HepG2 (cell line): ENCODE results near the gene HJURP. TPM values are rescaled to one million over a fixed set of nuclear protein-coding genes. Genes with fewer than 3 reads are reported as not detected.

ENCODE experiments used
- ARNTL ChIP-seq: sonication (generic); formaldehyde crosslinking; IDR thresholded peaks from 2 replicates; pipeline ENCODE4 v1.4.0; 2020; ENCODE audit warnings: mild to moderate bottlenecking, missing genetic modification reagents
- ATAD3A ChIP-seq: sonication (generic); formaldehyde crosslinking; IDR thresholded peaks from 2 replicates; pipeline ENCODE4 v1.4.0; 2020; ENCODE audit warnings: missing genetic modification reagents
- CREB1 ChIP-seq, 2 experiments: fragments of 450-650 bp in 1 of 2; IDR thresholded peaks; 2 replicates each; pipeline ENCODE4 v1.6.1; 2016 to 2017; ENCODE audit warnings: control low read depth in 1 of 2, mild to moderate bottlenecking in 1 of 2, missing compliant biosample characterization in 1 of 2, missing genetic modification characterization in 1 of 2
- ERF ChIP-seq: IDR thresholded peaks from 2 replicates; pipeline ENCODE4 v1.6.1; 2018; ENCODE audit warnings: missing biosample characterization, missing genetic modification reagents
- HIVEP1 ChIP-seq: sonication (generic); formaldehyde crosslinking; IDR thresholded peaks from 2 replicates; pipeline ENCODE4 v1.4.0; 2020; ENCODE audit warnings: mild to moderate bottlenecking, missing genetic modification reagents
- HNRNPLL ChIP-seq: fragments of 200-400 bp; formaldehyde crosslinking; IDR thresholded peaks from 2 replicates; pipeline ENCODE4 v1.6.1; 2017; ENCODE audit warnings: mild to moderate bottlenecking, low read depth, low read length; ENCODE audit not compliant: poor library complexity, severe bottlenecking
- KDM1A ChIP-seq: IDR thresholded peaks from 2 replicates; pipeline ENCODE4 v1.6.1; 2016; ENCODE audit warnings: missing compliant biosample characterization
- NR2F6 ChIP-seq, 2 experiments: IDR thresholded peaks; 2 replicates each; pipeline ENCODE4 v1.6.1; 2016; ENCODE audit warnings: antibody characterized with exemption in 1 of 2, mild to moderate bottlenecking in 1 of 2
- PHF5A ChIP-seq: IDR thresholded peaks from one replicate; pipeline ENCODE4 v1.6.1; 2018; ENCODE audit warnings: low read depth, missing genetic modification reagents; ENCODE audit not compliant: unreplicated experiment
- SIX1 ChIP-seq: sonication (generic); formaldehyde crosslinking; IDR thresholded peaks from 2 replicates; pipeline ENCODE4 v1.4.0; 2020; ENCODE audit warnings: missing genetic modification reagents, borderline replicate concordance
- TGIF2 ChIP-seq: IDR thresholded peaks from 2 replicates; pipeline ENCODE4 v1.6.1; 2016; ENCODE audit warnings: control low read depth, missing compliant biosample characterization
- ZNF383 ChIP-seq: sonication (generic); formaldehyde crosslinking; IDR thresholded peaks from 2 replicates; pipeline ENCODE4 v1.4.0; 2020; ENCODE audit warnings: missing genetic modification reagents, mild to moderate bottlenecking, borderline replicate concordance
- ZNF747 ChIP-seq: sonication (generic); formaldehyde crosslinking; IDR thresholded peaks from 2 replicates; pipeline ENCODE4 v1.8.1; 2023; ENCODE audit warnings: missing genetic modification reagents, mild to moderate bottlenecking, borderline replicate concordance
- polyA plus RNA-seq, 8 experiments: library from polyadenylated mRNA; depleted of rRNA in 3 of 8; stranded (reverse) in 7 of 8; unstranded in 1 of 8; fragments of >200 nt; fragmentation: Illumina TruSeq in 4 of 8; extraction: Trizol in 4 of 8; gene quantifications; 2 replicates each; pipeline versions ENCODE4 v1.2.1 to v1.2.3, GENCODE V29; 2011 to 2016; ENCODE audit warnings: low read depth in 4 of 8, missing spikeins in 1 of 8, mixed read lengths in 1 of 8; ENCODE audit not compliant: insufficient read depth in 1 of 8
- total RNA-seq, 5 experiments: library from RNA; depleted of rRNA; stranded (reverse); fragments of >200 nt; fragmentation: Illumina TruSeq; extraction: Trizol; gene quantifications; 2 replicates each; pipeline ENCODE4 v1.2.3, GENCODE V29; 2016; ENCODE audit warnings: low read depth in 1 of 5
- TF ChIP-seq, protein P1 (sequence below): sonication (generic); formaldehyde crosslinking; IDR thresholded peaks from 2 replicates; pipeline ENCODE4 v1.5.1; 2020; ENCODE audit warnings: missing genetic modification reagents, mild to moderate bottlenecking, borderline replicate concordance
- TF ChIP-seq, protein P2 (sequence below): sonication (generic); formaldehyde crosslinking; IDR thresholded peaks from 2 replicates; pipeline ENCODE4 v1.9.0; 2021; ENCODE audit warnings: missing genetic modification reagents, borderline replicate concordance
- TF ChIP-seq, protein P3 (sequence below): sonication (generic); formaldehyde crosslinking; IDR thresholded peaks from 2 replicates; pipeline ENCODE4 v1.4.0; 2020; ENCODE audit warnings: missing genetic modification reagents, borderline replicate concordance

The HJURP gene
- total and polyA plus RNA-seq, 2 of the 13 experiments (the other 11 are each of a cell fraction or from before 2014, with no cell fraction given), result 36.3 to 43.9 TPM

DNA sequence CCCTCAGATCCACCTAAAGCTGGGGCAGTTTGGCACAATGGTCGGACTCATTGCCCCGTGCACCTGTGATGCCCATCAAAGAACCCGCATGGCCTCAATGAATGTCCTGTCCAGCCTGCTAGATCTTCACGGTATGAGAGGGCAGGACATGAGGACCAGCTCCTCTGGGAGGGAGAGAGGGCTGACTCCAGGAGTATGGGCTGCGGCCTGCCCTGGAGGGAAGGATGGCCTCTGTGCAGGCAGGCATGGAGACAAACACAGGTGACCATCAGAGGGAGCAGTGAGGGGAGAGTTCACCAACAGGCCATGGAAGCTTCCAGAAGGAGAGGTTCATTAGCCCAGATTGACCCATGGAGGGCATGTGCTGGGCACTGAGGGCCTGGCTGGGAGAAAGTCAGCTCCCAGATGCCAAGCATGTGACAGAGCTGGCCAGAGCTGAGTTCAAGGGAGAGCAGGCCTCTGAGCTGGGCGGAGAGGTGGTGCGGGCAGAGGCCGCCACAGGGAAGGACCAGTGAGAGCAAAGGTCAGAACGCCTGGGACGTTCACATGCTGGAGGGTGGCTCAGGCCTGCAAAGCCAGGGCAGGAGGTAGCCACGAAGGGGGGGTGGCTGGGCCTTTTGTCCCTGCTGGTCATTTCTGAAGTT is 36.2 kb downstream of the HJURP start (continued):
- TF ChIP-seq HNRNPLL, result no peak
- TF ChIP-seq, protein P1, sequence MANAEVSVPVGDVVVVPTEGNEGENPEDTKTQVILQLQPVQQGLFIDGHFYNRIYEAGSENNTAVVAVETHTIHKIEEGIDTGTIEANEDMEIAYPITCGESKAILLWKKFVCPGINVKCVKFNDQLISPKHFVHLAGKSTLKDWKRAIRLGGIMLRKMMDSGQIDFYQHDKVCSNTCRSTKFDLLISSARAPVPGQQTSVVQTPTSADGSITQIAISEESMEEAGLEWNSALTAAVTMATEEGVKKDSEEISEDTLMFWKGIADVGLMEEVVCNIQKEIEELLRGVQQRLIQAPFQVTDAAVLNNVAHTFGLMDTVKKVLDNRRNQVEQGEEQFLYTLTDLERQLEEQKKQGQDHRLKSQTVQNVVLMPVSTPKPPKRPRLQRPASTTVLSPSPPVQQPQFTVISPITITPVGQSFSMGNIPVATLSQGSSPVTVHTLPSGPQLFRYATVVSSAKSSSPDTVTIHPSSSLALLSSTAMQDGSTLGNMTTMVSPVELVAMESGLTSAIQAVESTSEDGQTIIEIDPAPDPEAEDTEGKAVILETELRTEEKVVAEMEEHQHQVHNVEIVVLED (CRISPR knock-in tag), result no peak
- TF ChIP-seq HIVEP1, result peak; percentile 60; the same call in 1 of the 2 replicates
- TF ChIP-seq ATAD3A (CRISPR knock-in tag), result no peak
- no peak for TF ChIP-seq ARNTL (CRISPR knock-in tag)
- TF ChIP-seq, protein P2, sequence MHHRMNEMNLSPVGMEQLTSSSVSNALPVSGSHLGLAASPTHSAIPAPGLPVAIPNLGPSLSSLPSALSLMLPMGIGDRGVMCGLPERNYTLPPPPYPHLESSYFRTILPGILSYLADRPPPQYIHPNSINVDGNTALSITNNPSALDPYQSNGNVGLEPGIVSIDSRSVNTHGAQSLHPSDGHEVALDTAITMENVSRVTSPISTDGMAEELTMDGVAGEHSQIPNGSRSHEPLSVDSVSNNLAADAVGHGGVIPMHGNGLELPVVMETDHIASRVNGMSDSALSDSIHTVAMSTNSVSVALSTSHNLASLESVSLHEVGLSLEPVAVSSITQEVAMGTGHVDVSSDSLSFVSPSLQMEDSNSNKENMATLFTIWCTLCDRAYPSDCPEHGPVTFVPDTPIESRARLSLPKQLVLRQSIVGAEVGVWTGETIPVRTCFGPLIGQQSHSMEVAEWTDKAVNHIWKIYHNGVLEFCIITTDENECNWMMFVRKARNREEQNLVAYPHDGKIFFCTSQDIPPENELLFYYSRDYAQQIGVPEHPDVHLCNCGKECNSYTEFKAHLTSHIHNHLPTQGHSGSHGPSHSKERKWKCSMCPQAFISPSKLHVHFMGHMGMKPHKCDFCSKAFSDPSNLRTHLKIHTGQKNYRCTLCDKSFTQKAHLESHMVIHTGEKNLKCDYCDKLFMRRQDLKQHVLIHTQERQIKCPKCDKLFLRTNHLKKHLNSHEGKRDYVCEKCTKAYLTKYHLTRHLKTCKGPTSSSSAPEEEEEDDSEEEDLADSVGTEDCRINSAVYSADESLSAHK (CRISPR knock-in tag), result no peak
- TF ChIP-seq CREB1 (IDR thresholded peaks at IDR 0.05), result no peak
- no peak for TF ChIP-seq CREB1 (CRISPR knock-in tag; IDR thresholded peaks at IDR 0.05)
- TF ChIP-seq, protein P3, sequence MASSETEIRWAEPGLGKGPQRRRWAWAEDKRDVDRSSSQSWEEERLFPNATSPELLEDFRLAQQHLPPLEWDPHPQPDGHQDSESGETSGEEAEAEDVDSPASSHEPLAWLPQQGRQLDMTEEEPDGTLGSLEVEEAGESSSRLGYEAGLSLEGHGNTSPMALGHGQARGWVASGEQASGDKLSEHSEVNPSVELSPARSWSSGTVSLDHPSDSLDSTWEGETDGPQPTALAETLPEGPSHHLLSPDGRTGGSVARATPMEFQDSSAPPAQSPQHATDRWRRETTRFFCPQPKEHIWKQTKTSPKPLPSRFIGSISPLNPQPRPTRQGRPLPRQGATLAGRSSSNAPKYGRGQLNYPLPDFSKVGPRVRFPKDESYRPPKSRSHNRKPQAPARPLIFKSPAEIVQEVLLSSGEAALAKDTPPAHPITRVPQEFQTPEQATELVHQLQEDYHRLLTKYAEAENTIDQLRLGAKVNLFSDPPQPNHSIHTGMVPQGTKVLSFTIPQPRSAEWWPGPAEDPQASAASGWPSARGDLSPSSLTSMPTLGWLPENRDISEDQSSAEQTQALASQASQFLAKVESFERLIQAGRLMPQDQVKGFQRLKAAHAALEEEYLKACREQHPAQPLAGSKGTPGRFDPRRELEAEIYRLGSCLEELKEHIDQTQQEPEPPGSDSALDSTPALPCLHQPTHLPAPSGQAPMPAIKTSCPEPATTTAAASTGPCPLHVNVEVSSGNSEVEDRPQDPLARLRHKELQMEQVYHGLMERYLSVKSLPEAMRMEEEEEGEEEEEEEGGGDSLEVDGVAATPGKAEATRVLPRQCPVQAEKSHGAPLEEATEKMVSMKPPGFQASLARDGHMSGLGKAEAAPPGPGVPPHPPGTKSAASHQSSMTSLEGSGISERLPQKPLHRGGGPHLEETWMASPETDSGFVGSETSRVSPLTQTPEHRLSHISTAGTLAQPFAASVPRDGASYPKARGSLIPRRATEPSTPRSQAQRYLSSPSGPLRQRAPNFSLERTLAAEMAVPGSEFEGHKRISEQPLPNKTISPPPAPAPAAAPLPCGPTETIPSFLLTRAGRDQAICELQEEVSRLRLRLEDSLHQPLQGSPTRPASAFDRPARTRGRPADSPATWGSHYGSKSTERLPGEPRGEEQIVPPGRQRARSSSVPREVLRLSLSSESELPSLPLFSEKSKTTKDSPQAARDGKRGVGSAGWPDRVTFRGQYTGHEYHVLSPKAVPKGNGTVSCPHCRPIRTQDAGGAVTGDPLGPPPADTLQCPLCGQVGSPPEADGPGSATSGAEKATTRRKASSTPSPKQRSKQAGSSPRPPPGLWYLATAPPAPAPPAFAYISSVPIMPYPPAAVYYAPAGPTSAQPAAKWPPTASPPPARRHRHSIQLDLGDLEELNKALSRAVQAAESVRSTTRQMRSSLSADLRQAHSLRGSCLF, result no peak
- TF ChIP-seq PHF5A (CRISPR knock-in tag), result no peak
- TF ChIP-seq ZNF383, result no peak
- no peak for TF ChIP-seq NR2F6 (IDR thresholded peaks at IDR 0.05)
- TF ChIP-seq NR2F6 (CRISPR knock-in tag; IDR thresholded peaks at IDR 0.05), result 0 out of 2 replicates have a peak, but pooled peaks have one; percentile 9
- 0 out of 2 replicates have a peak, but pooled peaks have one; percentile 39 for TF ChIP-seq KDM1A
- TF ChIP-seq SIX1 (CRISPR knock-in tag), result no peak
- TF ChIP-seq TGIF2 (CRISPR knock-in tag), result no peak
- no peak for TF ChIP-seq ERF (CRISPR knock-in tag)
- TF ChIP-seq ZNF747, result no peak
